ENCODE data around the gene LAMA2. TPM values are rescaled to one million over a fixed set of nuclear protein-coding genes. Genes with fewer than 3 reads are reported as not detected.

The LAMA2 gene
- polyA plus RNA-seq, 1 of the 3 experiments (the other 2 are of a cell fraction) = 0.92 TPM

DNA sequence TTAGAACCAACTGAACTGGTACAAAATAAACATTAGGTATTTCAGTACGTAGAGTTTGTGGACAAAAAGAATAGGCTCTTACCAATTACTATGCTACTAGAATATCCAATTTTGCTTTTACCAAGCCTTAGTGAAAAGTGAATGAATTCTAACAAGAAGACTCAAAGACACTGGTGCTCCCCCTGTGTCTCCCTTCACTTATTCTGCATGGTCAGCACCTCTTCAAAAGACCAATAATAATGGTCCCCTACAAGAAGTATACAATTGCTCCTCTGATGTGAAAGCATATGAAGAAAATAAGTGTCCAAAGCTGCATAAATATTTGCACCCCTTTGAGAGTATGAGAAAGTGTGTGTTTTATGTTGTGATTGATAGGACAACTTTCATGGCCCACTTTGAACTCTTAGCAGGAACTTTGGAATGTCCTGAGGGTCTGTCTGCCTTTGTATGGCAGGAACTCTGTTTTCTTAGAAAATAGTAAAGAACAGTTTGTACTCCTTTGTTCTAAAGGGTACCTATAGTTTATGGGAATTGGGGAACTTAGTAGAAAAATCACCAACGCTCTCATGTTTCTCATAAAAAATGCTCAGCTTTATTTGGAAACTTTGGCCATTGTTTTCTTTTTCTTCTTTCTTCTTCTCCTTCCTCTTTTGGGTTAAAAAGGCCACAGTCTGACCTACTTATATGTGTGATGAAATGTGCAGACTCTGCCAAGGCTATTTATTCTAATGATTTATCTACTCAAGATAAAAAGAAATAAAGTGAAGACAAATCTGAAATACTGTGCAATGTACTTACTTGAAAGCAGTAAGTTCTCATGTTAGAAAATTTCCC is 352.4 kb downstream of the LAMA2 start:
- Histone ChIP-seq H3K27me3 (ENCODE audit: insufficient read depth) (no peaks in the 10 kb centered on the region), H3K4me2 (no peak overlapping the region), H4K20me1 (ENCODE audit: insufficient read depth) (no peaks in the 10 kb centered on the region), H3K9me2 (no peaks in the 10 kb centered on the region), H3K4me3 (ENCODE audit: low read depth in 2 of 2, low read length in 1 of 2) (no peak overlapping the region), H3K4me1 (ENCODE audit: control insufficient read depth in 1 of 2, insufficient read depth in 2 of 2, low read depth in 1 of 2, low read length in 1 of 2) (no peaks in the 10 kb centered on the region), H3K9ac (no peak overlapping the region), H3K9me3 (no peaks in the 10 kb centered on the region), H3K36me3 (replicated peaks in 1 of 2; ENCODE audit: control insufficient read depth in 1 of 2, insufficient read depth in 2 of 2, low read length in 1 of 2) (no peaks in the 10 kb centered on the region), H3K27ac (ENCODE audit: low read depth in 2 of 2, low read length in 1 of 2) (no peak overlapping the region), H3F3A (replicated peaks; ENCODE audit: insufficient read depth) (no peaks in the 10 kb centered on the region), H3K79me2 (ENCODE audit: insufficient read depth) (no peaks in the 10 kb centered on the region), H2AFZ (ENCODE audit: low read depth) (no peak overlapping the region)
- ChIA-PET POLR2A (no interaction called here), CTCF (no interaction called here)
- 10% methylated on average over 2 of the region's 2 CpGs for WGBS (ENCODE audit: low lambda C conversion rate)
- DNase-seq = no peak
- no peak for TF ChIP-seq GABPA (IDR thresholded peaks at IDR 0.05; ENCODE audit: low read depth)
- no peak for TF ChIP-seq SMC3 (IDR thresholded peaks at IDR 0.05; ENCODE audit: low read depth, low read length)
- TF ChIP-seq SIN3A (IDR thresholded peaks at IDR 0.05; ENCODE audit: borderline replicate concordance, low read depth, low read length) = no peak
- no peak for TF ChIP-seq RXRA (IDR thresholded peaks at IDR 0.05; ENCODE audit: borderline replicate concordance, low read depth)
- TF ChIP-seq FOSL2 (IDR thresholded peaks at IDR 0.05; ENCODE audit: borderline replicate concordance, low read depth) = no peak
- no peak for TF ChIP-seq MAX (IDR thresholded peaks at IDR 0.05; ENCODE audit: low read depth)
- no peak for TF ChIP-seq CHD2 (IDR thresholded peaks at IDR 0.05; ENCODE audit: low read length, partially characterized antibody)
- TF ChIP-seq TAF1 (IDR thresholded peaks at IDR 0.05; ENCODE audit: borderline replicate concordance, low read depth, low read length) = no peak
- TF ChIP-seq NFIC (IDR thresholded peaks at IDR 0.05; ENCODE audit: borderline replicate concordance) = no peak
- TF ChIP-seq ELF1 (IDR thresholded peaks at IDR 0.05) = no peak
- TF ChIP-seq JUND (IDR thresholded peaks at IDR 0.05) = no peak
- TF ChIP-seq EP300 (IDR thresholded peaks at IDR 0.05; ENCODE audit: borderline replicate concordance in 1 of 2, low read depth in 1 of 2, low read length in 1 of 2) = no peak
- no peak for TF ChIP-seq NRF1 (IDR thresholded peaks at IDR 0.05; ENCODE audit: low read depth, low read length)
- no peak for TF ChIP-seq RFX5 (IDR thresholded peaks at IDR 0.05; ENCODE audit: low read length)
- TF ChIP-seq RCOR1 (IDR thresholded peaks at IDR 0.05; ENCODE audit: low read length) = no peak
- no peak for TF ChIP-seq EZH2phosphoT487 (IDR thresholded peaks at IDR 0.05; ENCODE audit: borderline replicate concordance, low read depth)
- no peak for TF ChIP-seq MEF2A (IDR thresholded peaks at IDR 0.05; ENCODE audit: borderline replicate concordance, low read depth)
- TF ChIP-seq GATA2 (CRISPR knock-in tag; IDR thresholded peaks at IDR 0.05) = no peak
- TF ChIP-seq REST (IDR thresholded peaks at IDR 0.05; ENCODE audit: low read depth, low read length) = no peak

All from SK-N-SH (cell line).